ENCODE measurements around the gene HNRNPF.

The HNRNPF gene

GRCh38 chr10:43395571-43396060 is 13.4 kb downstream of the HNRNPF start (continued):
- no peak for TF ChIP-seq ZNF202 (tag by site-specific recombination; IDR thresholded peaks at IDR 0.05; ENCODE audit: borderline replicate concordance)
- TF ChIP-seq IKZF3 (tag by site-specific recombination; IDR thresholded peaks at IDR 0.05): no peak
- peak; percentile 66 for TF ChIP-seq ZFHX2 (tag by site-specific recombination; conservative IDR thresholded peaks at IDR 0.05)
- no peak for TF ChIP-seq ZNF114 (tag by site-specific recombination; IDR thresholded peaks at IDR 0.05)
- TF ChIP-seq GLI2 (tag by site-specific recombination; IDR thresholded peaks at IDR 0.05; ENCODE audit: borderline replicate concordance, low read depth): no peak
- no peak for TF ChIP-seq MEIS1 (CRISPR knock-in tag; IDR thresholded peaks at IDR 0.05; ENCODE audit: borderline replicate concordance)
- no peak for TF ChIP-seq ZFP69B (tag by site-specific recombination; IDR thresholded peaks at IDR 0.05)
- no peak for TF ChIP-seq ZNF571 (tag by site-specific recombination; IDR thresholded peaks at IDR 0.05)
- no peak for TF ChIP-seq ZNF514 (tag by site-specific recombination; IDR thresholded peaks at IDR 0.05)
- no peak for TF ChIP-seq KLF16 (tag by site-specific recombination; IDR thresholded peaks at IDR 0.05)
- no peak for TF ChIP-seq ZNF16 (tag by site-specific recombination; IDR thresholded peaks at IDR 0.05; ENCODE audit: low read depth)
- no peak for TF ChIP-seq ZNF621 (tag by site-specific recombination; IDR thresholded peaks at IDR 0.05)
- no peak for TF ChIP-seq KLF10 (tag by site-specific recombination; IDR thresholded peaks at IDR 0.05)
- TF ChIP-seq YY2 (tag by site-specific recombination; IDR thresholded peaks at IDR 0.05): no peak
- TF ChIP-seq ZNF488 (tag by site-specific recombination; IDR thresholded peaks at IDR 0.05): no peak
- TF ChIP-seq ZNF280D (tag by site-specific recombination; IDR thresholded peaks at IDR 0.05): no peak
- TF ChIP-seq ZNF513 (tag by site-specific recombination; IDR thresholded peaks at IDR 0.05): peak; percentile 41; the same call in 1 of the 2 replicates
- TF ChIP-seq ZNF175 (tag by site-specific recombination; IDR thresholded peaks at IDR 0.05): no peak
- TF ChIP-seq ZNF146 (tag by site-specific recombination; IDR thresholded peaks at IDR 0.05): no peak
- no peak for TF ChIP-seq KLF9 (tag by site-specific recombination; IDR thresholded peaks at IDR 0.05; ENCODE audit: low read depth)
- TF ChIP-seq ZNF404 (tag by site-specific recombination; IDR thresholded peaks at IDR 0.05): no peak

- H3K27ac ChIP-seq (ENCODE audit: extremely low read depth, low read depth, low read length): no peak overlapping the region
- no peaks in the 10 kb centered on the region; the same call in 1 of the 2 replicates for H3K4me1 ChIP-seq (ENCODE audit: control insufficient read depth, insufficient read depth, low read length)
- peak overlapping the region; percentile 58 for H3K4me3 ChIP-seq (ENCODE audit: low read depth, low read length)
- CTCF ChIA-PET: no interaction called here
- POLR2A ChIA-PET: interaction anchor here (1.4 to 2.5 kb wide), 2 partner anchors 13 to 14 kb away, joined by 3 to 29 read pairs; partner anchors contain the start of gene HNRNPF
- H3K36me3 ChIP-seq (ENCODE audit: control insufficient read depth in 2 of 2, insufficient read depth in 1 of 2, low read length in 2 of 2): peaks cover 30 to 74% of the 10 kb centered on the region in 2 experiments
- TF ChIP-seq TCF7L2 (IDR thresholded peaks at IDR 0.05; ENCODE audit: borderline replicate concordance, low read depth, low read length): no peak
- no peak for TF ChIP-seq ZXDB (tag by site-specific recombination; IDR thresholded peaks at IDR 0.05)
- TF ChIP-seq ZNF140 (tag by site-specific recombination; IDR thresholded peaks at IDR 0.05): no peak
- TF ChIP-seq ZNF24 (tag by site-specific recombination; IDR thresholded peaks at IDR 0.05): no peak
- no peak for TF ChIP-seq ZSCAN23 (tag by site-specific recombination; IDR thresholded peaks at IDR 0.05)
- TF ChIP-seq AEBP2 (tag by site-specific recombination; IDR thresholded peaks at IDR 0.05; ENCODE audit: borderline replicate concordance): no peak
- TF ChIP-seq ZNF146 (tag by site-specific recombination; IDR thresholded peaks at IDR 0.05): no peak
- no peak for TF ChIP-seq KLF8 (tag by site-specific recombination; IDR thresholded peaks at IDR 0.05)
- TF ChIP-seq ZNF112 (tag by site-specific recombination; IDR thresholded peaks at IDR 0.05): no peak
- TF ChIP-seq ZNF280C (tag by site-specific recombination; IDR thresholded peaks at IDR 0.05): no peak
- H3K9me3 ChIP-seq (ENCODE audit: control insufficient read depth, insufficient read depth, low read depth, low read length): no peaks in the 10 kb centered on the region
These were observed 14.1 kb downstream of the HNRNPF start for GRCh38 chr10:43394868-43395267.

Data from HEK293 (cell line).